ENCODE measurements around the gene TNRC6C.

GRCh38 chr17:77923135-77923534 is 35.4 kb upstream of the TNRC6C start:
- TF ChIP-seq POLR2A (IDR thresholded peaks at IDR 0.05), result no peak
- TF ChIP-seq CTCF (IDR thresholded peaks at IDR 0.05), result no peak

All from lower leg skin (tissue), 3 donors.